SK-N-SH (cell line): Measurements from ENCODE around the gene PIH1D2. TPM values are rescaled to one million over a fixed set of nuclear protein-coding genes. Genes with fewer than 3 reads are reported as not detected.

ENCODE experiments used
- CTCF ChIA-PET: fragments of 300-600, 350-600 bp; formaldehyde crosslinking; extraction: SDS; loops from one replicate; lab custom pipeline; 2021; lab: Yijun Ruan, JAX
- POLR2A ChIA-PET: fragments of 350-600 bp; sonication (Branson Sonifier 250); formaldehyde crosslinking; extraction: SDS; loops from one replicate; lab custom pipeline; 2020; ENCODE audit warnings: antibody characterized with exemption, inconsistent platforms; lab: Yijun Ruan, JAX
- DNase-seq: peaks from one replicate; pipeline ENCODE4 v3.0.0; 2012
- H2AFZ ChIP-seq: fragments of 200-600 bp; sonication (generic); 2 replicates; pipeline ENCODE4 v1.8.1; 2016; ENCODE audit warnings: antibody characterized with exemption, mild to moderate bottlenecking, low read depth
- H3F3A ChIP-seq: fragments of 200-600 bp; sonication (generic); replicated peaks from 2 replicates; pipeline ENCODE3; 2016; ENCODE audit warnings: antibody characterized with exemption, mild to moderate bottlenecking; ENCODE audit not compliant: insufficient read depth
- H3K27ac ChIP-seq, 2 experiments: fragments of 200-500 bp in 1 of 2; fragments of 200-600 bp in 1 of 2; sonication (Bioruptor generic) in 1 of 2; sonication (generic), shearing (Covaris generic) in 1 of 2; 2 replicates each; pipeline versions ENCODE4 v1.5.1 to v1.6.1; 2014 to 2016; ENCODE audit warnings: low read depth in 2 of 2, inconsistent platforms in 1 of 2, low read length in 1 of 2, mild to moderate bottlenecking in 1 of 2, mixed read lengths in 1 of 2
- H3K27me3 ChIP-seq: fragments of 200-600 bp; sonication (generic), shearing (Covaris generic); 2 replicates; pipeline ENCODE4 v1.6.1; 2016; ENCODE audit warnings: mixed run types; ENCODE audit not compliant: insufficient read depth
- H3K36me3 ChIP-seq, 2 experiments: fragments of 200-500 bp in 1 of 2; fragments of 200-600 bp in 1 of 2; sonication (Bioruptor generic) in 1 of 2; sonication (generic) in 1 of 2; replicated peaks in 1 of 2; 2 replicates each; pipeline versions ENCODE3 to v1.5.1; 2014 to 2016; ENCODE audit warnings: low read length in 1 of 2, mild to moderate bottlenecking in 1 of 2; ENCODE audit not compliant: insufficient read depth in 2 of 2, control insufficient read depth in 1 of 2
- H3K4me1 ChIP-seq, 2 experiments: fragments of 200-500 bp in 1 of 2; fragments of 200-600 bp in 1 of 2; sonication (Bioruptor generic) in 1 of 2; sonication (generic), shearing (Covaris generic) in 1 of 2; 2 replicates each; pipeline versions ENCODE4 v1.5.1 to v1.6.1; 2014 to 2016; ENCODE audit warnings: low read depth in 1 of 2, low read length in 1 of 2, mixed run types in 1 of 2; ENCODE audit not compliant: insufficient read depth in 2 of 2, control insufficient read depth in 1 of 2
- H3K4me2 ChIP-seq: fragments of 200-600 bp; sonication (generic), shearing (Covaris generic); 2 replicates; pipeline ENCODE4 v1.6.1; 2017; ENCODE audit warnings: mixed run types
- H3K4me3 ChIP-seq, 2 experiments: fragments of 200-500 bp in 1 of 2; fragments of 200-600 bp in 1 of 2; sonication (Bioruptor generic) in 1 of 2; sonication (generic), shearing (Covaris generic) in 1 of 2; 2 replicates each; pipeline versions ENCODE4 v1.5.1 to v1.8.1; 2014 to 2016; ENCODE audit warnings: low read depth in 2 of 2, inconsistent platforms in 1 of 2, low read length in 1 of 2, mild to moderate bottlenecking in 1 of 2, mixed read lengths in 1 of 2, moderate library complexity in 1 of 2
- H3K79me2 ChIP-seq: fragments of 200-600 bp; sonication (generic); 2 replicates; pipeline ENCODE4 v1.8.1; 2017; ENCODE audit warnings: mild to moderate bottlenecking; ENCODE audit not compliant: insufficient read depth
- H3K9ac ChIP-seq: fragments of 200-600 bp; sonication (generic); 2 replicates; pipeline ENCODE4 v1.6.1; 2017; ENCODE audit warnings: mixed run types
- H3K9me2 ChIP-seq: fragments of 200-600 bp; sonication (generic); 2 replicates; pipeline ENCODE4 v1.6.1; 2017; ENCODE audit warnings: mixed run types
- H3K9me3 ChIP-seq: fragments of 200-600 bp; sonication (generic); 2 replicates; pipeline ENCODE4 v1.6.1; 2017; ENCODE audit warnings: mixed run types, mild to moderate bottlenecking, moderate library complexity
- H4K20me1 ChIP-seq: fragments of 200-600 bp; sonication (generic); 2 replicates; pipeline ENCODE4 v1.6.1; 2017; ENCODE audit warnings: mild to moderate bottlenecking, mixed run types; ENCODE audit not compliant: insufficient read depth
- ELF1 ChIP-seq: IDR thresholded peaks from 2 replicates; pipeline ENCODE4 v1.4.0; 2012
- EP300 ChIP-seq, 2 experiments: IDR thresholded peaks; 2 replicates each; pipeline versions ENCODE4 v1.4.0 to v1.6.1; 2012; ENCODE audit warnings: borderline replicate concordance in 1 of 2, low read depth in 1 of 2, low read length in 1 of 2
- FOSL2 ChIP-seq: IDR thresholded peaks from 2 replicates; pipeline ENCODE4 v1.4.0; 2012; ENCODE audit warnings: low read depth, mild to moderate bottlenecking, moderate library complexity, borderline replicate concordance
- IRF3 ChIP-seq: fragments of 150-350 bp; IDR thresholded peaks from 2 replicates; pipeline ENCODE4 v1.6.1; 2016; ENCODE audit warnings: mild to moderate bottlenecking, low read depth, low read length
- JUND ChIP-seq: IDR thresholded peaks from 2 replicates; pipeline ENCODE4 v1.4.0; 2012
- MEF2A ChIP-seq: IDR thresholded peaks from 2 replicates; pipeline ENCODE4 v1.4.0; 2012; ENCODE audit warnings: low read depth, borderline replicate concordance
- MXI1 ChIP-seq: IDR thresholded peaks from 2 replicates; pipeline ENCODE4 v1.6.1; 2012; ENCODE audit warnings: mild to moderate bottlenecking, low read depth, low read length, improper control_type of control experiment
- NRF1 ChIP-seq: IDR thresholded peaks from 2 replicates; pipeline ENCODE4 v1.6.1; 2012; ENCODE audit warnings: low read depth, mild to moderate bottlenecking, low read length
- POLR2AphosphoS5 ChIP-seq: IDR thresholded peaks from 2 replicates; pipeline ENCODE4 v1.6.1; 2012; ENCODE audit warnings: low read depth, low read length
- RCOR1 ChIP-seq: fragments of 150-350 bp; IDR thresholded peaks from 2 replicates; pipeline ENCODE4 v1.6.1; 2017; ENCODE audit warnings: antibody characterized with exemption, low read length
- REST ChIP-seq: IDR thresholded peaks from 2 replicates; pipeline ENCODE4 v1.6.1; 2012; ENCODE audit warnings: mild to moderate bottlenecking, low read depth, low read length, moderate library complexity
- TAF1 ChIP-seq: IDR thresholded peaks from 2 replicates; pipeline ENCODE4 v1.6.1; 2012; ENCODE audit warnings: low read depth, mild to moderate bottlenecking, low read length, moderate library complexity, borderline replicate concordance
- TCF12 ChIP-seq: IDR thresholded peaks from 2 replicates; pipeline ENCODE4 v1.4.0; 2012
- USF2 ChIP-seq: fragments of 150-350 bp; IDR thresholded peaks from 2 replicates; pipeline ENCODE4 v1.6.1; 2017; ENCODE audit warnings: antibody characterized with exemption, low read length, low read depth, borderline replicate concordance
- YY1 ChIP-seq: IDR thresholded peaks from 2 replicates; pipeline ENCODE4 v1.4.0; 2012; ENCODE audit warnings: low read depth, mild to moderate bottlenecking
- WGBS: methylation state at CpG from one replicate; pipeline ENCODE4 v1.1.6; 2017; ENCODE audit warnings: low lambda C conversion rate; 5-methylcytosine and 5-hydroxymethylcytosine counted together
- polyA plus RNA-seq, 3 experiments: library from polyadenylated mRNA; depleted of rRNA; stranded (reverse); fragments of >200 nt; gene quantifications; 2 replicates each; pipeline ENCODE4 v1.2.3, GENCODE V29; 2012
- TF ChIP-seq, protein P1 (sequence below): fragments of 200-600 bp; sonication (generic); IDR thresholded peaks from 2 replicates; pipeline ENCODE4 v1.6.1; 2017; ENCODE audit warnings: antibody characterized with exemption, mild to moderate bottlenecking, moderate library complexity

PIH1D2 gene
- polyA plus RNA-seq, 1 of the 3 experiments (the other 2 are of a cell fraction), result 0.97 TPM

DNA sequence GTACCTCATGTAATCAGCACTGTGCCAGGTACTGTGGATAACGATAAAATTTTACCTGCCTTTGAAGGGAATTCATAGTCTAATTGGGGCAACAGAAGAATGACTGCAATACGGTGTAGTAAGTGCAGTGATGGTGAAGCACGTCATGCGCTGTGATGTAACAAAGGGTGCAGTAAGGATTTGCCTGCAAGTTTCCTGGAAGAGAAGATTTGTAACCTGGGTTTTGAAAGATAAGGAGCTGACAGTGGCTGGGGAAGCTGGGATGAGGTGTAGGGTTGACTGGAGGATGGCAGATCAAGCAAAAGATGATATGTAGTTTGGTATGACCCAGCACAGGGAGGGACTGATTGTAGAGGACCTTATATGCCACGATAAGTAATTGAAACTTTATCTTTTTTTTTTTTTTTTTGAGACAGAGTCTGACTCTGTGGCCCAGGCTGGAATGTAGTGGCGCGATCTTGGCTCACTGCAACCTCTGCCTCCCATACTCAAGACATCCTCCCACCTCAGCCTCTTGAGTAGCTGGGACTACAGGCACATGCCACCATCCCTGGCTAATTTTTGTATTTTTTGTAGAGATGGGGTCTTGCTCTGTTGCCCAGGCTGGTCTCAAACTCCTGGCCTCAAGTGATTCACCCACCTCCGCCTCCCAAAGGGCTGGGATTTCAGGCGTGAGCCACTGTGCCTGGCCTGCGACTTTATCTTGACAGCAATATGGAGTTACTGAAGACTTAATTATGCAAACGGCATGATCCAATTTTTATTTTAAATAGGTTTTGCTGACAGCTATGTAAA, 24.1 kb upstream of the PIH1D2 start:
- Histone ChIP-seq H2AFZ (no peak overlapping the region), H3K9me2 (no peaks in the 10 kb centered on the region), H3K4me1 (no peaks in the 10 kb centered on the region), H3K4me3 (no peak overlapping the region), H3K79me2 (no peaks in the 10 kb centered on the region; the same call in 1 of the 2 replicates), H3K27me3 (no peaks in the 10 kb centered on the region), H3K9me3 (no peaks in the 10 kb centered on the region), H3K27ac (no peak overlapping the region)
- 93% methylated on average over 11 of the region's 11 CpGs for whole genome bisulfite sequencing
- CTCF ChIA-PET, result interaction anchor here (0.7 to 2.9 kb wide), 5 partner anchors 8 to 227 kb away, joined by 3 to 15 read pairs (median 3); partner anchors contain the start of gene ALG9
- TF ChIP-seq POLR2AphosphoS5, result no peak
- TF ChIP-seq, protein P1, sequence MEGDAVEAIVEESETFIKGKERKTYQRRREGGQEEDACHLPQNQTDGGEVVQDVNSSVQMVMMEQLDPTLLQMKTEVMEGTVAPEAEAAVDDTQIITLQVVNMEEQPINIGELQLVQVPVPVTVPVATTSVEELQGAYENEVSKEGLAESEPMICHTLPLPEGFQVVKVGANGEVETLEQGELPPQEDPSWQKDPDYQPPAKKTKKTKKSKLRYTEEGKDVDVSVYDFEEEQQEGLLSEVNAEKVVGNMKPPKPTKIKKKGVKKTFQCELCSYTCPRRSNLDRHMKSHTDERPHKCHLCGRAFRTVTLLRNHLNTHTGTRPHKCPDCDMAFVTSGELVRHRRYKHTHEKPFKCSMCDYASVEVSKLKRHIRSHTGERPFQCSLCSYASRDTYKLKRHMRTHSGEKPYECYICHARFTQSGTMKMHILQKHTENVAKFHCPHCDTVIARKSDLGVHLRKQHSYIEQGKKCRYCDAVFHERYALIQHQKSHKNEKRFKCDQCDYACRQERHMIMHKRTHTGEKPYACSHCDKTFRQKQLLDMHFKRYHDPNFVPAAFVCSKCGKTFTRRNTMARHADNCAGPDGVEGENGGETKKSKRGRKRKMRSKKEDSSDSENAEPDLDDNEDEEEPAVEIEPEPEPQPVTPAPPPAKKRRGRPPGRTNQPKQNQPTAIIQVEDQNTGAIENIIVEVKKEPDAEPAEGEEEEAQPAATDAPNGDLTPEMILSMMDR, result no peak
- no peak for TF ChIP-seq TAF1
- TF ChIP-seq, all 33 proteins: peak for 0
- Histone ChIP-seq H3K36me3 (peaks cover 21 to 23% of the 10 kb centered on the region in 2 experiments), H3K4me2 (no peak overlapping the region), H3F3A (no peaks in the 10 kb centered on the region), H3K9ac (no peak overlapping the region), H4K20me1 (no peaks in the 10 kb centered on the region)
- DNase-seq, result no peak
- POLR2A ChIA-PET, result no interaction called here

GRCh38 chr11:112096194-112096593, 22.4 kb upstream of the PIH1D2 start:
- Histone ChIP-seq H2AFZ (no peak overlapping the region), H3K4me2 (no peak overlapping the region), H3K4me3 (no peak overlapping the region), H3K9me3 (no peaks in the 10 kb centered on the region), H3F3A (no peaks in the 10 kb centered on the region), H3K4me1 (no peaks in the 10 kb centered on the region), H3K27me3 (no peaks in the 10 kb centered on the region), H4K20me1 (no peaks in the 10 kb centered on the region), H3K36me3 (peaks cover 37 to 41% of the 10 kb centered on the region in 2 experiments), H3K9ac (no peak overlapping the region), H3K9me2 (no peaks in the 10 kb centered on the region), H3K79me2 (peaks cover 11% of the 10 kb centered on the region; the same call in 1 of the 2 replicates), H3K27ac (no peak overlapping the region)
- POLR2A ChIA-PET, result no interaction called here
- CTCF ChIA-PET, result interaction anchor here (0.9 to 2.9 kb wide), 2 partner anchors 17 kb away, joined by 3 to 15 read pairs; no protein-coding TSS in a partner anchor
- DNase-seq, result no peak
- TF ChIP-seq TCF12, result no peak
- no peak for TF ChIP-seq FOSL2
- TF ChIP-seq NRF1, result no peak
- TF ChIP-seq RCOR1, result no peak
- no peak for TF ChIP-seq TAF1
- no peak for TF ChIP-seq JUND
- TF ChIP-seq REST, result no peak
- TF ChIP-seq USF2, result no peak
- TF ChIP-seq, protein P1, result no peak
- TF ChIP-seq ELF1, result no peak
- TF ChIP-seq MEF2A, result no peak
- no peak for TF ChIP-seq EP300 (IDR thresholded peaks at IDR 0.05; ENCODE audit: borderline replicate concordance in 1 of 2, low read depth in 1 of 2, low read length in 1 of 2)
- no peak for TF ChIP-seq MXI1
- no peak for TF ChIP-seq IRF3
- no peak for TF ChIP-seq YY1
